ENCODE measurements around the gene STK32C. TPM values are rescaled to one million over a fixed set of nuclear protein-coding genes. Genes with fewer than 3 reads are reported as not detected.

STK32C gene
- total and polyA plus RNA-seq, 8 donors = 9.9 to 18.2 (median 11.6) TPM

GRCh38 chr10:132192076-132192975, 115.4 kb downstream of the STK32C start:
- ATAC-seq (no peak), DNase-seq (no peak)
- H3K9me3 ChIP-seq = no peaks in the 10 kb centered on the region
- peaks cover 14 to 55% of the 10 kb centered on the region in 2 donors for H3K27me3 ChIP-seq
- peaks cover 4 to 5% of the 10 kb centered on the region in 2 donors for H3K4me1 ChIP-seq
- intact Hi-C loops (cut with DNase I) = no loop called here
- no peak overlapping the region for H3K4me3 ChIP-seq
- no peak for TF ChIP-seq CTCF (IDR thresholded peaks at IDR 0.05)
- H3K27ac ChIP-seq = no peak overlapping the region
- H3K36me3 ChIP-seq = no peaks in the 10 kb centered on the region

- H3K27me3 ChIP-seq = peaks cover 35 to 64% of the 10 kb centered on the region in 2 donors
- peak in 1 of 4 donors; percentile 57 for DNase-seq
- intact Hi-C loops (cut with DNase I) = no loop called here
- H3K36me3 ChIP-seq = no peaks in the 10 kb centered on the region
- no peak overlapping the region for H3K27ac ChIP-seq
- H3K9me3 ChIP-seq = no peaks in the 10 kb centered on the region
- H3K4me3 ChIP-seq = no peak overlapping the region
- peaks cover 4 to 23% of the 10 kb centered on the region in 2 donors for H3K4me1 ChIP-seq
- no peak for TF ChIP-seq CTCF (IDR thresholded peaks at IDR 0.05)
- no peak for ATAC-seq
Observed at GRCh38 chr10:132189810-132190422, 117.8 kb downstream of the STK32C start.

- DNase-seq = peak in 1 of 4 donors; percentile 59
- no peak for TF ChIP-seq CTCF (IDR thresholded peaks at IDR 0.05)
- no peak for ATAC-seq
- Histone ChIP-seq H3K36me3 (no peaks in the 10 kb centered on the region), H3K4me1 (peaks cover 4 to 23% of the 10 kb centered on the region in 2 donors), H3K27ac (no peak overlapping the region), H3K9me3 (no peaks in the 10 kb centered on the region), H3K4me3 (no peak overlapping the region), H3K27me3 (peaks cover 38 to 73% of the 10 kb centered on the region in 2 donors)
- intact Hi-C loops (cut with DNase I) = no loop called here
Observed at GRCh38 chr10:132189016-132189415, 118.7 kb downstream of the STK32C start.

- TF ChIP-seq CTCF (IDR thresholded peaks at IDR 0.05) = no peak
- H3K36me3 ChIP-seq = no peaks in the 10 kb centered on the region
- intact Hi-C loops (cut with DNase I) = no loop called here
- no peak overlapping the region for H3K4me3 ChIP-seq
- H3K9me3 ChIP-seq = no peaks in the 10 kb centered on the region
- no peak overlapping the region for H3K27ac ChIP-seq
- H3K27me3 ChIP-seq = peaks cover 38 to 80% of the 10 kb centered on the region in 2 donors
- no peak for DNase-seq
- ATAC-seq = no peak
- H3K4me1 ChIP-seq = peaks cover 4 to 23% of the 10 kb centered on the region in 2 donors
Observed at GRCh38 chr10:132188331-132188730, 119.4 kb downstream of the STK32C start.

All from left lung (tissue), 10 donors.